Upper lobe of left lung (tissue), 4 donors: ENCODE results near the gene HDAC5.

ENCODE experiments used
- POLR2A ChIP-seq, 4 donors: fragments of 450-650 bp; IDR thresholded peaks; one replicate each; pipeline ENCODE4 v1.5.1; 2016 to 2017; ENCODE audit warnings: antibody characterized with exemption in 4 of 4, mild to moderate bottlenecking in 2 of 4
- TF ChIP-seq, protein P1 (sequence below), 6 experiments: fragments of 450-650 bp in 4 of 6; fragments of 200-600 bp in 2 of 6; sonication (generic) in 2 of 6; IDR thresholded peaks; one replicate each; pipeline ENCODE4 v1.5.1; 2016 to 2019; ENCODE audit warnings: antibody characterized with exemption in 6 of 6

- TF ChIP-seq, protein P1, sequence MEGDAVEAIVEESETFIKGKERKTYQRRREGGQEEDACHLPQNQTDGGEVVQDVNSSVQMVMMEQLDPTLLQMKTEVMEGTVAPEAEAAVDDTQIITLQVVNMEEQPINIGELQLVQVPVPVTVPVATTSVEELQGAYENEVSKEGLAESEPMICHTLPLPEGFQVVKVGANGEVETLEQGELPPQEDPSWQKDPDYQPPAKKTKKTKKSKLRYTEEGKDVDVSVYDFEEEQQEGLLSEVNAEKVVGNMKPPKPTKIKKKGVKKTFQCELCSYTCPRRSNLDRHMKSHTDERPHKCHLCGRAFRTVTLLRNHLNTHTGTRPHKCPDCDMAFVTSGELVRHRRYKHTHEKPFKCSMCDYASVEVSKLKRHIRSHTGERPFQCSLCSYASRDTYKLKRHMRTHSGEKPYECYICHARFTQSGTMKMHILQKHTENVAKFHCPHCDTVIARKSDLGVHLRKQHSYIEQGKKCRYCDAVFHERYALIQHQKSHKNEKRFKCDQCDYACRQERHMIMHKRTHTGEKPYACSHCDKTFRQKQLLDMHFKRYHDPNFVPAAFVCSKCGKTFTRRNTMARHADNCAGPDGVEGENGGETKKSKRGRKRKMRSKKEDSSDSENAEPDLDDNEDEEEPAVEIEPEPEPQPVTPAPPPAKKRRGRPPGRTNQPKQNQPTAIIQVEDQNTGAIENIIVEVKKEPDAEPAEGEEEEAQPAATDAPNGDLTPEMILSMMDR (IDR thresholded peaks at IDR 0.05): no peak
- no peak for TF ChIP-seq POLR2A (IDR thresholded peaks at IDR 0.05)
These were observed 41.8 kb downstream of the HDAC5 start for GRCh38 chr17:44081681-44082080.
